HEK293 (cell line): ENCODE data around the gene SACS.

Experiments used
- CTCF ChIA-PET: fragments of 350-600 bp; formaldehyde crosslinking; extraction: SDS; loops from one replicate; lab custom pipeline; 2021; ENCODE audit warnings: antibody characterized with exemption; lab: Yijun Ruan, JAX
- POLR2A ChIA-PET: fragments of 300-600 bp; formaldehyde crosslinking; extraction: SDS; loops from one replicate; lab custom pipeline; 2020; ENCODE audit warnings: antibody characterized with exemption, inconsistent platforms; lab: Yijun Ruan, JAX
- H3K27ac ChIP-seq: fragments of 200-500 bp; sonication (Bioruptor generic); 2 replicates; pipeline ENCODE4 v1.5.1; 2014; ENCODE audit warnings: low read depth, low read length, control low read depth, inconsistent platforms; ENCODE audit errors: extremely low read depth
- H3K36me3 ChIP-seq, 2 experiments: fragments of 200-500 bp in 1 of 2; sonication (Bioruptor generic) in 1 of 2; 1 replicate in 1 of 2; 2 replicates in 1 of 2; pipeline ENCODE4 v1.5.1; 2014 to 2017; ENCODE audit warnings: inconsistent platforms in 2 of 2, low read length in 2 of 2; ENCODE audit not compliant: control insufficient read depth in 2 of 2, insufficient read depth in 1 of 2
- H3K4me1 ChIP-seq: fragments of 200-500 bp; sonication (Bioruptor generic); 2 replicates; pipeline ENCODE4 v1.5.1; 2014; ENCODE audit warnings: mild to moderate bottlenecking, low read length, inconsistent platforms; ENCODE audit not compliant: control insufficient read depth, insufficient read depth
- H3K4me3 ChIP-seq: 2 replicates; pipeline ENCODE4 v1.5.1; 2011; ENCODE audit warnings: low read depth, mild to moderate bottlenecking, control low read depth, low read length, moderate library complexity
- H3K9me3 ChIP-seq: fragments of 200-500 bp; sonication (Bioruptor generic); 2 replicates; pipeline ENCODE4 v1.5.1; 2014; ENCODE audit warnings: low read depth, low read length, inconsistent platforms; ENCODE audit not compliant: control insufficient read depth, insufficient read depth
- GLI4 ChIP-seq: fragments of 450-650 bp; formaldehyde crosslinking; IDR thresholded peaks from 2 replicates; pipeline ENCODE4 v1.5.1; 2016; ENCODE audit warnings: missing biosample characterization, missing genetic modification characterization
- KLF8 ChIP-seq: fragments of 450-650 bp; formaldehyde crosslinking; IDR thresholded peaks from 2 replicates; pipeline ENCODE4 v1.5.1; 2016; ENCODE audit warnings: missing biosample characterization, missing genetic modification characterization
- RBAK ChIP-seq: fragments of 450-650 bp; formaldehyde crosslinking; IDR thresholded peaks from 2 replicates; pipeline ENCODE4 v1.5.1; 2016; ENCODE audit warnings: missing biosample characterization, missing genetic modification characterization
- TRIM28 ChIP-seq: IDR thresholded peaks from 2 replicates; pipeline ENCODE4 v1.6.1; 2011; ENCODE audit warnings: low read length, control low read depth, borderline replicate concordance
- ZBTB49 ChIP-seq: fragments of 450-650 bp; formaldehyde crosslinking; IDR thresholded peaks from 2 replicates; pipeline ENCODE4 v1.5.1; 2016; ENCODE audit warnings: missing biosample characterization, missing genetic modification characterization, low read depth
- ZFP3 ChIP-seq: fragments of 450-650 bp; formaldehyde crosslinking; IDR thresholded peaks from 2 replicates; pipeline ENCODE4 v1.5.1; 2016; ENCODE audit warnings: low read depth, missing biosample characterization, missing genetic modification characterization
- ZFP69B ChIP-seq: fragments of 450-650 bp; formaldehyde crosslinking; IDR thresholded peaks from 2 replicates; pipeline ENCODE4 v1.5.1; 2016; ENCODE audit warnings: missing biosample characterization, missing genetic modification characterization
- ZIC2 ChIP-seq: fragments of 450-650 bp; formaldehyde crosslinking; IDR thresholded peaks from 2 replicates; pipeline ENCODE4 v1.5.1; 2016; ENCODE audit warnings: missing biosample characterization, missing genetic modification characterization
- ZNF10 ChIP-seq: fragments of 450-650 bp; formaldehyde crosslinking; IDR thresholded peaks from 2 replicates; pipeline ENCODE4 v1.5.1; 2017; ENCODE audit warnings: missing biosample characterization, missing genetic modification characterization
- ZNF140 ChIP-seq: fragments of 450-650 bp; formaldehyde crosslinking; IDR thresholded peaks from 2 replicates; pipeline ENCODE4 v1.5.1; 2016; ENCODE audit warnings: missing biosample characterization, missing genetic modification characterization
- ZNF169 ChIP-seq: fragments of 450-650 bp; formaldehyde crosslinking; IDR thresholded peaks from 2 replicates; pipeline ENCODE4 v1.5.1; 2016; ENCODE audit warnings: missing biosample characterization, missing genetic modification characterization
- ZNF174 ChIP-seq: fragments of 450-650 bp; formaldehyde crosslinking; IDR thresholded peaks from 2 replicates; pipeline ENCODE4 v1.5.0; 2017; ENCODE audit warnings: missing biosample characterization, mild to moderate bottlenecking, missing genetic modification characterization
- ZNF558 ChIP-seq: fragments of 450-650 bp; formaldehyde crosslinking; IDR thresholded peaks from 2 replicates; pipeline ENCODE4 v1.5.1; 2016; ENCODE audit warnings: missing biosample characterization, missing genetic modification characterization
- ZNF707 ChIP-seq: fragments of 450-650 bp; formaldehyde crosslinking; IDR thresholded peaks from 2 replicates; pipeline ENCODE4 v1.5.1; 2016; ENCODE audit warnings: missing biosample characterization, missing genetic modification characterization
- ZNF76 ChIP-seq: fragments of 450-650 bp; formaldehyde crosslinking; IDR thresholded peaks from 2 replicates; pipeline ENCODE4; 2016; ENCODE audit warnings: low read depth, missing biosample characterization, missing genetic modification characterization, borderline replicate concordance
- ZNF791 ChIP-seq: fragments of 450-650 bp; formaldehyde crosslinking; IDR thresholded peaks from 2 replicates; pipeline ENCODE4 v1.5.1; 2016; ENCODE audit warnings: missing biosample characterization, missing genetic modification characterization
- ZNF843 ChIP-seq: fragments of 450-650 bp; formaldehyde crosslinking; IDR thresholded peaks from 2 replicates; pipeline ENCODE4 v1.5.1; 2016; ENCODE audit warnings: missing biosample characterization, missing genetic modification characterization
- ZSCAN18 ChIP-seq: fragments of 450-650 bp; formaldehyde crosslinking; IDR thresholded peaks from 2 replicates; pipeline ENCODE4 v1.5.1; 2016; ENCODE audit warnings: missing biosample characterization, missing genetic modification characterization
- ZSCAN5A ChIP-seq: fragments of 450-650 bp; formaldehyde crosslinking; IDR thresholded peaks from 2 replicates; pipeline ENCODE4 v1.5.1; 2016; ENCODE audit warnings: missing biosample characterization, missing genetic modification characterization
- TF ChIP-seq, protein P1 (sequence below): fragments of 450-650 bp; formaldehyde crosslinking; IDR thresholded peaks from 2 replicates; pipeline ENCODE4 v1.5.1; 2016; ENCODE audit warnings: missing biosample characterization, missing genetic modification characterization
- TF ChIP-seq, protein P2 (sequence below): fragments of 450-650 bp; formaldehyde crosslinking; IDR thresholded peaks from 2 replicates; pipeline ENCODE4 v1.5.1; 2016; ENCODE audit warnings: missing biosample characterization, missing genetic modification characterization
- TF ChIP-seq, protein P3 (sequence below): fragments of 450-650 bp; formaldehyde crosslinking; optimal IDR thresholded peaks from 2 replicates; pipeline ENCODE3; 2016; ENCODE audit warnings: missing biosample characterization, mild to moderate bottlenecking, missing genetic modification characterization
- TF ChIP-seq, protein P4 (sequence below): fragments of 450-650 bp; IDR thresholded peaks from 2 replicates; pipeline ENCODE4 v1.5.1; 2018; ENCODE audit warnings: missing biosample characterization, missing genetic modification characterization

SACS gene

GRCh38 chr13:23322353-23323336, 110.9 kb downstream of the SACS start:
- POLR2A ChIA-PET = no interaction called here
- TF ChIP-seq ZIC2 (no peak), ZFP69B (tag by site-specific recombination) (no peak), ZNF169 (tag by site-specific recombination) (no peak), TRIM28 (no peak), ZNF174 (no peak)
- TF ChIP-seq, protein P1, sequence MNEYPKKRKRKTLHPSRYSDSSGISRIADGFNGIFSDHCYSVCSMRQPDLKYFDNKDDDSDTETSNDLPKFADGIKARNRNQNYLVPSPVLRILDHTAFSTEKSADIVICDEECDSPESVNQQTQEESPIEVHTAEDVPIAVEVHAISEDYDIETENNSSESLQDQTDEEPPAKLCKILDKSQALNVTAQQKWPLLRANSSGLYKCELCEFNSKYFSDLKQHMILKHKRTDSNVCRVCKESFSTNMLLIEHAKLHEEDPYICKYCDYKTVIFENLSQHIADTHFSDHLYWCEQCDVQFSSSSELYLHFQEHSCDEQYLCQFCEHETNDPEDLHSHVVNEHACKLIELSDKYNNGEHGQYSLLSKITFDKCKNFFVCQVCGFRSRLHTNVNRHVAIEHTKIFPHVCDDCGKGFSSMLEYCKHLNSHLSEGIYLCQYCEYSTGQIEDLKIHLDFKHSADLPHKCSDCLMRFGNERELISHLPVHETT = no peak
- TF ChIP-seq, all 188 proteins: peak for 0
- H3K27ac ChIP-seq = no peak overlapping the region
- no peaks in the 10 kb centered on the region for H3K9me3 ChIP-seq
- no peaks in the 10 kb centered on the region for H3K4me1 ChIP-seq
- H3K36me3 ChIP-seq = no peaks in the 10 kb centered on the region
- CTCF ChIA-PET = interaction anchor here (0.6 to 0.7 kb wide), 2 partner anchors 345 to 566 kb away, joined by 3 read pairs; no protein-coding TSS in a partner anchor
- H3K4me3 ChIP-seq = no peak overlapping the region

DNA sequence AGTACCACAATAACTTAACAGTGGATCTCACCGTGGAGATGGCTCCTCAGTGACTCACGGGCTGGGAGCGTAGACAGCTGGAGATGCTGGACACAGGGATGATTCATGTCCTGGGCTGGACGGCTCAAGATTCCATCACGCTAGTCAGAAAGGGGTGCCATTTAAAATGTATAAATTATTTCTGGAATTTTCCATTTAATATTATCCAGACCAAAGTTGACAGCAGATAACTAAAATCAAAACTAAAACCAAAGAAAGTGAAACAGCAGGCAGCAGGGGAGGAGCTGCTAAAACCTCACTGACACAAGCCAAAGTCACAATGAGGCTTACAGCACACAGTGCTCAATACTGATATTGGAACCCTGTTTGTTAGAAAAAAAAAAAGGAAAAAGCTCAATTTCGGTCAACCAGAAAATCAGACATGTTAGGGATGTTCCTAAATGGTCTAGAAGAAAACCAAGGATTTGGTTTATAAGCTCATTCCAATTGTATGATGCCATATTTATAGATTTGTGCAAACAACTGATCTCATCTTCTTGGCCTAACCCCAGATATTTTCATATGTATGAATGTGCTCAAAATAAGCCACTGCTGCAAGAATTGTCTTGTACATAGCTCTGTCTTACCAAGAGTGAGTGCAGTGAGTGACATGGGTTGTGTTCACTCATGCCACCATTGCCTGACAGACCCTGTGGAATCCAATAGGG, 111.8 kb downstream of the SACS start:
- Histone ChIP-seq H3K36me3 (no peaks in the 10 kb centered on the region), H3K4me3 (no peak overlapping the region), H3K9me3 (no peaks in the 10 kb centered on the region), H3K4me1 (no peaks in the 10 kb centered on the region), H3K27ac (no peak overlapping the region)
- TF ChIP-seq ZNF10 = no peak
- TF ChIP-seq ZSCAN18 = no peak
- TF ChIP-seq, protein P2, sequence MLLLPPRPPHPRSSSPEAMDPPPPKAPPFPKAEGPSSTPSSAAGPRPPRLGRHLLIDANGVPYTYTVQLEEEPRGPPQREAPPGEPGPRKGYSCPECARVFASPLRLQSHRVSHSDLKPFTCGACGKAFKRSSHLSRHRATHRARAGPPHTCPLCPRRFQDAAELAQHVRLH (tag by site-specific recombination) = no peak
- TF ChIP-seq, protein P3, sequence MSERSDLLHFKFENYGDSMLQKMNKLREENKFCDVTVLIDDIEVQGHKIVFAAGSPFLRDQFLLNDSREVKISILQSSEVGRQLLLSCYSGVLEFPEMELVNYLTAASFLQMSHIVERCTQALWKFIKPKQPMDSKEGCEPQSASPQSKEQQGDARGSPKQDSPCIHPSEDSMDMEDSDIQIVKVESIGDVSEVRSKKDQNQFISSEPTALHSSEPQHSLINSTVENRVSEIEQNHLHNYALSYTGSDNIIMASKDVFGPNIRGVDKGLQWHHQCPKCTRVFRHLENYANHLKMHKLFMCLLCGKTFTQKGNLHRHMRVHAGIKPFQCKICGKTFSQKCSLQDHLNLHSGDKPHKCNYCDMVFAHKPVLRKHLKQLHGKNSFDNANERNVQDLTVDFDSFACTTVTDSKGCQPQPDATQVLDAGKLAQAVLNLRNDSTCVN (tag by site-specific recombination) = no peak
- no peak for TF ChIP-seq RBAK
- no peak for TF ChIP-seq ZSCAN5A (tag by site-specific recombination)
- no peak for TF ChIP-seq ZNF558 (tag by site-specific recombination)
- TF ChIP-seq, protein P4, sequence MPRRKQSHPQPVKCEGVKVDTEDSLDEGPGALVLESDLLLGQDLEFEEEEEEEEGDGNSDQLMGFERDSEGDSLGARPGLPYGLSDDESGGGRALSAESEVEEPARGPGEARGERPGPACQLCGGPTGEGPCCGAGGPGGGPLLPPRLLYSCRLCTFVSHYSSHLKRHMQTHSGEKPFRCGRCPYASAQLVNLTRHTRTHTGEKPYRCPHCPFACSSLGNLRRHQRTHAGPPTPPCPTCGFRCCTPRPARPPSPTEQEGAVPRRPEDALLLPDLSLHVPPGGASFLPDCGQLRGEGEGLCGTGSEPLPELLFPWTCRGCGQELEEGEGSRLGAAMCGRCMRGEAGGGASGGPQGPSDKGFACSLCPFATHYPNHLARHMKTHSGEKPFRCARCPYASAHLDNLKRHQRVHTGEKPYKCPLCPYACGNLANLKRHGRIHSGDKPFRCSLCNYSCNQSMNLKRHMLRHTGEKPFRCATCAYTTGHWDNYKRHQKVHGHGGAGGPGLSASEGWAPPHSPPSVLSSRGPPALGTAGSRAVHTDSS (tag by site-specific recombination) = no peak
- TF ChIP-seq GLI4 = no peak
- no peak for TF ChIP-seq KLF8 (tag by site-specific recombination)
- no peak for TF ChIP-seq ZNF791 (tag by site-specific recombination)
- TF ChIP-seq ZNF707 = no peak
- TF ChIP-seq ZBTB49 (tag by site-specific recombination) = no peak
- no peak for TF ChIP-seq ZNF843 (tag by site-specific recombination)
- no peak for TF ChIP-seq ZFP3 (tag by site-specific recombination)
- no peak for TF ChIP-seq ZNF76 (tag by site-specific recombination)
- TF ChIP-seq ZNF140 (tag by site-specific recombination) = no peak
- ChIA-PET CTCF (interaction anchor here (0.6 to 1.0 kb wide), 4 partner anchors 40 to 567 kb away, joined by 3 to 4 read pairs (median 3); no protein-coding TSS in a partner anchor), POLR2A (no interaction called here)
